B cell (primary cell): ENCODE measurements around the gene OCLN.

Experiments
- EZH2 ChIP-seq: IDR thresholded peaks from 2 replicates; pipeline ENCODE4 v1.6.1; 2012; ENCODE audit warnings: borderline replicate concordance, low read depth, mild to moderate bottlenecking, moderate library complexity, low read length; ENCODE audit not compliant: insufficient read depth, poor library complexity, severe bottlenecking
- TF ChIP-seq, protein P1 (sequence below): fragments of 200-600 bp; IDR thresholded peaks from one replicate; pipeline ENCODE4 v1.8.0; 2022; ENCODE audit warnings: antibody characterized with exemption, mild to moderate bottlenecking

DNA sequence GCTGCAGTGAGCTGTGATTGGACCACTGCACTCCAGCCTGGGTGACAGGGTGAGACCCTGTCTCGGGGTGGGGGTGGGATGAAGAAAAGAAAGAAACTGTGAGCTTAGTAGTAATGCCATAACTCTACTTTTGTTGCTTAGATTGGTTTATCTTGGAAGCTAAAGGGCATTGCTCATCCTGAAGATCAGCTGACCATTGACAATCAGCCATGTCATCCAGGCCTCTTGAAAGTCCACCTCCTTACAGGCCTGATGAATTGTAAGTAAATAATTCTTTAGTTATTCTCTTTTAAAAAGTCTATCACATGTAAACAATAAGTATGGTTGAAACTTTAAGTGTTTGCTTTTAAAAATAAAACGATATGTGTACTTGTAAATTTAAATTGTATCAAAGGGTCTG, 11.4 kb downstream of the OCLN start:
- TF ChIP-seq, protein P1, sequence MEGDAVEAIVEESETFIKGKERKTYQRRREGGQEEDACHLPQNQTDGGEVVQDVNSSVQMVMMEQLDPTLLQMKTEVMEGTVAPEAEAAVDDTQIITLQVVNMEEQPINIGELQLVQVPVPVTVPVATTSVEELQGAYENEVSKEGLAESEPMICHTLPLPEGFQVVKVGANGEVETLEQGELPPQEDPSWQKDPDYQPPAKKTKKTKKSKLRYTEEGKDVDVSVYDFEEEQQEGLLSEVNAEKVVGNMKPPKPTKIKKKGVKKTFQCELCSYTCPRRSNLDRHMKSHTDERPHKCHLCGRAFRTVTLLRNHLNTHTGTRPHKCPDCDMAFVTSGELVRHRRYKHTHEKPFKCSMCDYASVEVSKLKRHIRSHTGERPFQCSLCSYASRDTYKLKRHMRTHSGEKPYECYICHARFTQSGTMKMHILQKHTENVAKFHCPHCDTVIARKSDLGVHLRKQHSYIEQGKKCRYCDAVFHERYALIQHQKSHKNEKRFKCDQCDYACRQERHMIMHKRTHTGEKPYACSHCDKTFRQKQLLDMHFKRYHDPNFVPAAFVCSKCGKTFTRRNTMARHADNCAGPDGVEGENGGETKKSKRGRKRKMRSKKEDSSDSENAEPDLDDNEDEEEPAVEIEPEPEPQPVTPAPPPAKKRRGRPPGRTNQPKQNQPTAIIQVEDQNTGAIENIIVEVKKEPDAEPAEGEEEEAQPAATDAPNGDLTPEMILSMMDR, result no peak
- TF ChIP-seq EZH2, result no peak
